H54 (cell line): ENCODE measurements around the gene ODF2L.

Source experiments
- DNase-seq: peaks from one replicate; pipeline ENCODE4 v3.0.0; 2011; ENCODE audit warnings: low spot score, mixed read lengths; ENCODE audit not compliant: insufficient read length
- FAIRE-seq: peaks from 3 replicates; lab custom pipeline; 2011; peaks lifted over from hg19 to GRCh38; lab: Jason Lieb, UNC
- POLR2A ChIP-seq: IDR thresholded peaks from 2 replicates; pipeline ENCODE4 v1.6.1; 2011; ENCODE audit warnings: low read depth, mild to moderate bottlenecking, low read length

Gene ODF2L, protein sequence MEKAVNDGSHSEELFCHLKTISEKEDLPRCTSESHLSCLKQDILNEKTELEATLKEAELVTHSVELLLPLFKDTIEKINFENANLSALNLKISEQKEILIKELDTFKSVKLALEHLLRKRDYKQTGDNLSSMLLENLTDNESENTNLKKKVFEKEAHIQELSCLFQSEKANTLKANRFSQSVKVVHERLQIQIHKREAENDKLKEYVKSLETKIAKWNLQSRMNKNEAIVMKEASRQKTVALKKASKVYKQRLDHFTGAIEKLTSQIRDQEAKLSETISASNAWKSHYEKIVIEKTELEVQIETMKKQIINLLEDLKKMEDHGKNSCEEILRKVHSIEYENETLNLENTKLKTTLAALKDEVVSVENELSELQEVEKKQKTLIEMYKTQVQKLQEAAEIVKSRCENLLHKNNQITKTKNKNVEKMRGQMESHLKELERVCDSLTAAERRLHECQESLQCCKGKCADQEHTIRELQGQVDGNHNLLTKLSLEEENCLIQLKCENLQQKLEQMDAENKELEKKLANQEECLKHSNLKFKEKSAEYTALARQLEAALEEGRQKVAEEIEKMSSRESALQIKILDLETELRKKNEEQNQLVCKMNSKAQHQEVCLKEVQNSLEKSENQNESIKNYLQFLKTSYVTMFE

GRCh38 chr1:86395751-86396497, at the start of gene ODF2L:
ODF2L (minus strand) TSS chr1:86396323; CDS start chr1:86387027, 9,296 bp downstream.
- peak; percentile 53 for TF ChIP-seq POLR2A
- peak; percentile 93 for FAIRE-seq
- DNase-seq: peak; percentile 78

GRCh38 chr1:86445919-86446318, 49.8 kb upstream of the ODF2L start:
- FAIRE-seq (no peak), DNase-seq (no peak)
- no peak for TF ChIP-seq POLR2A

DNA sequence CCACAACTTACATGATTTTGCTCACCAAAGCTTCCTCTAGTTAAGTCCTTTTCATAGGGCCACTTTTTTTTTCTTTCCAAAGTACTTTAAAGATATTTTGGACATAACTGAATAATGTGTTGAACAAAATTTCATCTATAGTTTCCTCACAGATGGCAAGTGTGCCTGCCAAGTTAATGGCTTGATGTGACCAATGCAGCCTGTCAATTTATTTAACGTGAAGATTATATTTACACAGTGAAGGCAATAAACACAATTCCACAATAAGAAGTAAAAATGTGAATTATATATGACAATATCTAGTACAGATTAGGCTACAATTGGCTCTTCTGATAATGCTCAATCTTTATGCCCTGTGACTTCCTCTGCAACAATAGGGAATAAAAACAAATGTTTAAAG, 45.9 kb upstream of the ODF2L start:
- FAIRE-seq (no peak), DNase-seq (no peak)
- TF ChIP-seq POLR2A: no peak

DNA sequence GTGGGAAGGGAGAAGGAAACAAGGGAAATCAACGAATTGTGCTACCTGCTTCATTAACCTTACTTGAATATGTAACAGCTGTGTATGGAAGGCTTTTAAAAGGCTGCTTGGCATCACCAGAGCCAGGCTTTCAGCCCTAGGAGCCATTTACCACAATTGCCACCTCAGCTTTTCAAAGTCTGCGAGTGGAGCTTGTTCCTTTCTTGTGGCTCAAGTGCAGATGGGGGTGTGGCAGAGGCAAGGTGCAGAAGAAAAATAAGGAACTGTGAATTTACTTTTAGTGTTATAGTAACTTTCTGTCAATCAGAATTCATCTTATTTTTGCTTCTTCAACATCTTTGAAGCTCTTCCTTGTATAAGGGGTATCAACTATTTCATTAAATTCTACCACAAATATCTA, 45.5 kb upstream of the ODF2L start:
- no peak for DNase-seq

GRCh38 chr1:86436041-86436440, 39.9 kb upstream of the ODF2L start:
- TF ChIP-seq POLR2A: no peak
- FAIRE-seq: no peak
- DNase-seq: no peak

More for the DNA sequence above, 45.5 kb upstream of the ODF2L start:
- FAIRE-seq: no peak
- no peak for TF ChIP-seq POLR2A

DNA sequence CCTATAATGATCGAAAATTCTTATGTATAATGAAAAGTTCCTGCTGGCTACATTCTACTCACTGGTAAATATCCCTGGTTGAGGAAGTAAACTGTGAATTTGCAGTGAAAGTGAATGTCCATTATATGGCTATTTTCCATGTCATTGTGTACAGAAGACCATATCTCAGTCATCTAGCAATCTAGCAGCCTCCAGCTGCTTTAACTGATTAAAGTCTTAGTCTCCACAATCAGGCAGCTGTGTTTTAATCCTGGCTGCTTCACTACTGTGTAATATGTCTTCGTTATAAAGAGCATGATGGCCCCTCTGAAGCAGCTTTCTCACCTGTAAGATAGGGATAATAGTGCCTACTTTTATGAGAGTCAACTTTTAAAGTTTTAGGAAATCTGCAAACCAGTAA, 39.2 kb upstream of the ODF2L start:
- FAIRE-seq (no peak), DNase-seq (no peak)
- no peak for TF ChIP-seq POLR2A

DNA sequence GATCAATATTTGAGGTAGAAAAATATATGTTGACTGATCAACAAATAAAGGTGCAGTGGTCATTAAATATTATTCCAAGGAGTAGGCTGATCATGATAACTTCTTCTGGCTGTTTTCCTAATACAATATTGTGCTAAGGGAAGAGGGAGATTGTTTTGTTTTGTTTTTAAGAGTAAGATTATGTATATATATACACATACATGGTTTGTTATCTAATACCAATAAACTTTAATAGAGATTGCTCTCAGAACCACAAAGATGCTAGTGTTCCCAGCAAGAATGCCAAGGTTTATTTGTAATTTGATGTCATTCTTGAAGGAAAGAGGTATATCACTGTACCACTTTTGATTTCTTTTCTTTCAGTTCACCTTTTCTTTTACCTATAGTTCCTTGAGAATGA, 37.9 kb upstream of the ODF2L start:
- FAIRE-seq: no peak

GRCh38 chr1:86430376-86430775, 34.3 kb upstream of the ODF2L start:
- FAIRE-seq (no peak), DNase-seq (no peak)
- TF ChIP-seq POLR2A: no peak

More for the DNA sequence above, 37.9 kb upstream of the ODF2L start:
- DNase-seq: no peak
- no peak for TF ChIP-seq POLR2A

DNA sequence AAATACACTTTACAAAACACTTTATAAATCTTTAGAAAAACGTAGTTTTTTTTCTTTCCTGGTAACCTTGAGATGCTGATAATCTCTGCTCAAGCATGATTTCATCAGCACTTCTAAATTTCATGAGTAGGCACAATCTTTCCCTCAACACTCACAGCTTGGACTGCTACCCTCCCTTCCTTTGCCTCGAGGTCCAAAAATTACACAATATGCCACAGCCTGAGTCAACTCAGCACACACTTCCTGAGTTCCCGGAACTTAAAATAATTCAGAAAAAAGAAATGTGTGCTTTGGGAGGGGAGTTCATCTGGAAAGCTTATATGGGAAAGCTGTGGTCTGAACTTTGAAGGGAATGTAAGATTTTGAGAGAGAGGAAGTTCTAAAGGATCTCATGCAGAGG, 33.7 kb upstream of the ODF2L start:
- FAIRE-seq: peak; percentile 87
- DNase-seq: peak; percentile 13
- no peak for TF ChIP-seq POLR2A

- DNase-seq: no peak
- no peak for TF ChIP-seq POLR2A
- FAIRE-seq: no peak
These were observed 33.1 kb upstream of the ODF2L start for GRCh38 chr1:86429122-86429725.

DNA sequence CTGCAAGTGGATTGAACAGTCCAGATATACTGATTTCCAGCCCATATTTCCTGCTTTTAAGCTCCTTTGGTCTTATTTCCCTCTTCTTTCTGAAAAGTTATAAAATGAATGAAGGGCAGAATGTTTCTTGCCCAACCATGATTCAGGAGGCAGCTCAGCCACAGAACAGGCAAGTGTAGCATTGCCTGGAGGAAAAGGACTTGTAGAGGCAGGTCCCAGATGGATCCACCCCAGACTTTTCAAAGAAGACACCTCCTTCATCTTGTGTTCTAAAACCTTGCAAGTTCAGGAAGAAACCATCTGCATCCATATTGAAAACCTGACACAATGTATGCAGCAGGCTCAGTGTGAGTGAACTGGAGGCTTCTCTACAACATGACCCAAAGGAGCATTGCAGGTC, 27.8 kb upstream of the ODF2L start, which contains the start of gene CLCA2:
CLCA2 (plus strand) TSS at position 299 of the 400 bp plus-strand sequence; CDS start at position 376, 77 bp downstream.
- no peak for TF ChIP-seq POLR2A
- DNase-seq (no peak), FAIRE-seq (no peak)

- no peak for TF ChIP-seq POLR2A
- DNase-seq (no peak), FAIRE-seq (no peak)
These were observed 27.4 kb upstream of the ODF2L start for GRCh38 chr1:86423473-86423872.

DNA sequence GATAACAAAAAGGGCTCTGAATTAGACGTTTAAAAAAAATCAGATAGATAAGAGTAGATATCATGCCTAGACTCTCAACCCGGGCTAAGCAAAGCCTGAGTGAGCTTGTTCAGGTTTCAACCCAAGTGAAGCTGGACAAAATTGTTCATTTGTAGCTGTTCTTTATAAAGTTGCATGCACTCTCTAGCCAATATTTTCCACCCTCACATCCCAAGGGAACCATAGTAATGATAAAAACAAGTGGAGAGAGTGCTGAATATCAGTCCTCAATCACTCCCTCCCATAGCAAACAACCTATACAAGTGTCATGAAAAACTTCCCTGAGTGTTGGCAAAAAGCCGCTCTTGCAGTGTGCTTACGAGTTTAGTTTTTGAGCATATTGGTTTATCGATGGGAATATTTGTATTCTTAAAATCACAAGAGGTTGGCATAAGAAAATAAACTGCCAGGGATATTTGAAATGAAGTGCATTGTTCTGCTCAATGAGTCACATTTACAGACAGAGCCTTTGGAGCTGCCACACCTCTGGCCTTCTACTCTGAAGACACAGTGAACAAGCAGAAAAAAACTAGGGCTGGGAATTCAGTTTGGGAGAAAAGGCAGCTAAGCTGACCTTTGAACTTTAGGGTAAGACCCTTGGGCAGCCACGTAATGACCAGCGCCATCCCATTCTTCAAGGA, 25.6 kb upstream of the ODF2L start:
- FAIRE-seq (no peak), DNase-seq (no peak)
- TF ChIP-seq POLR2A: no peak
